ENCODE data around the gene SNAP29. TPM values are rescaled to one million over a fixed set of nuclear protein-coding genes. Genes with fewer than 3 reads are reported as not detected.
"Not testable (repeated sequence)": the region's sequence is repeated elsewhere in the genome, so short reads cannot be mapped to it uniquely, and the experiment has no call there.

SNAP29 gene
- total RNA-seq, 1 donor: 11.5 TPM

- not testable (repeated sequence) for H3K9me3 ChIP-seq (ENCODE audit: low read depth, low read length); H3K4me1 ChIP-seq (ENCODE audit: insufficient read depth, low read length); H3K4me3 ChIP-seq (ENCODE audit: low read length); H3K27me3 ChIP-seq (ENCODE audit: insufficient read depth, low read length)
These were observed 38.9 kb downstream of the SNAP29 start for GRCh38 chr22:20897737-20898136.

- Histone ChIP-seq H3K4me1 (ENCODE audit: insufficient read depth, low read length) (peaks cover 12% of the 10 kb centered on the region), H3K4me3 (ENCODE audit: low read length) (no peak overlapping the region), H3K27me3 (ENCODE audit: insufficient read depth, low read length) (no peaks in the 10 kb centered on the region), H3K9me3 (ENCODE audit: low read depth, low read length) (no peaks in the 10 kb centered on the region)
These were observed 41.1 kb downstream of the SNAP29 start for GRCh38 chr22:20899827-20900423.

GRCh38 chr22:20901093-20902033 lies 42.6 kb downstream of the SNAP29 start:
- H3K4me3 ChIP-seq (ENCODE audit: low read length); H3K9me3 ChIP-seq (ENCODE audit: low read depth, low read length); H3K27me3 ChIP-seq (ENCODE audit: insufficient read depth, low read length): not testable (repeated sequence)
- H3K4me1 ChIP-seq (ENCODE audit: insufficient read depth, low read length): peaks cover 22% of the 10 kb centered on the region

GRCh38 chr22:20903093-20903492 lies 44.3 kb downstream of the SNAP29 start:
- H3K9me3 ChIP-seq (ENCODE audit: low read depth, low read length): no peaks in the 10 kb centered on the region
- no peaks in the 10 kb centered on the region for H3K27me3 ChIP-seq (ENCODE audit: insufficient read depth, low read length)
- H3K4me1 ChIP-seq (ENCODE audit: insufficient read depth, low read length): peaks cover 22% of the 10 kb centered on the region
- no peak overlapping the region for H3K4me3 ChIP-seq (ENCODE audit: low read length)

GRCh38 chr22:20904008-20904979 lies 45.5 kb downstream of the SNAP29 start:
- Histone ChIP-seq H3K9me3 (ENCODE audit: low read depth, low read length) (no peaks in the 10 kb centered on the region), H3K4me1 (ENCODE audit: insufficient read depth, low read length) (peaks cover 24% of the 10 kb centered on the region), H3K27me3 (ENCODE audit: insufficient read depth, low read length) (no peaks in the 10 kb centered on the region), H3K4me3 (ENCODE audit: low read length) (no peak overlapping the region)

GRCh38 chr22:20904980-20905355 lies 46.2 kb downstream of the SNAP29 start:
- H3K4me1 ChIP-seq (ENCODE audit: insufficient read depth, low read length): peaks cover 27% of the 10 kb centered on the region
- H3K4me3 ChIP-seq (ENCODE audit: low read length): no peak overlapping the region
- H3K9me3 ChIP-seq (ENCODE audit: low read depth, low read length): no peaks in the 10 kb centered on the region
- no peaks in the 10 kb centered on the region for H3K27me3 ChIP-seq (ENCODE audit: insufficient read depth, low read length)

- Histone ChIP-seq H3K4me3 (ENCODE audit: low read length) (no peak overlapping the region), H3K9me3 (ENCODE audit: low read depth, low read length) (no peaks in the 10 kb centered on the region), H3K4me1 (ENCODE audit: insufficient read depth, low read length) (peaks cover 27% of the 10 kb centered on the region), H3K27me3 (ENCODE audit: insufficient read depth, low read length) (no peaks in the 10 kb centered on the region)
These were observed 46.9 kb downstream of the SNAP29 start for GRCh38 chr22:20905415-20906386.

GRCh38 chr22:20906387-20906767 lies 47.6 kb downstream of the SNAP29 start:
- H3K9me3 ChIP-seq (ENCODE audit: low read depth, low read length): no peaks in the 10 kb centered on the region
- H3K4me1 ChIP-seq (ENCODE audit: insufficient read depth, low read length): peaks cover 27% of the 10 kb centered on the region
- no peaks in the 10 kb centered on the region for H3K27me3 ChIP-seq (ENCODE audit: insufficient read depth, low read length)
- H3K4me3 ChIP-seq (ENCODE audit: low read length): no peak overlapping the region

- not testable (repeated sequence) for H3K4me3 ChIP-seq (ENCODE audit: low read length); H3K9me3 ChIP-seq (ENCODE audit: low read depth, low read length); H3K27me3 ChIP-seq (ENCODE audit: insufficient read depth, low read length)
- peaks cover 26% of the 10 kb centered on the region for H3K4me1 ChIP-seq (ENCODE audit: insufficient read depth, low read length)
These were observed 49.9 kb downstream of the SNAP29 start for GRCh38 chr22:20908717-20909116.

- Histone ChIP-seq H3K4me1 (ENCODE audit: insufficient read depth, low read length) (peaks cover 16% of the 10 kb centered on the region), H3K4me3 (ENCODE audit: low read length) (no peak overlapping the region), H3K9me3 (ENCODE audit: low read depth, low read length) (no peaks in the 10 kb centered on the region), H3K27me3 (ENCODE audit: insufficient read depth, low read length) (no peaks in the 10 kb centered on the region)
These were observed 50.9 kb downstream of the SNAP29 start for GRCh38 chr22:20909543-20910303.

- no peak overlapping the region for H3K4me3 ChIP-seq (ENCODE audit: low read length)
- H3K9me3 ChIP-seq (ENCODE audit: low read depth, low read length): no peaks in the 10 kb centered on the region
- H3K4me1 ChIP-seq (ENCODE audit: insufficient read depth, low read length): peaks cover 13% of the 10 kb centered on the region
- H3K27me3 ChIP-seq (ENCODE audit: insufficient read depth, low read length): no peaks in the 10 kb centered on the region
These were observed 53.7 kb downstream of the SNAP29 start for GRCh38 chr22:20912494-20912893.

GRCh38 chr22:20916916-20917810 lies 58.4 kb downstream of the SNAP29 start, which contains the start of gene CRKL:
Gene CRKL, plus strand, starts transcription at chr22:20917407. Its CDS starts 528 bp downstream, at chr22:20917935.
- peak within 1 kb of the TSS; percentile 95 for H3K4me3 ChIP-seq (ENCODE audit: low read length)
- H3K9me3 ChIP-seq (ENCODE audit: low read depth, low read length): no peaks in the 10 kb centered on the region
- peaks cover 41% of the 10 kb centered on the region for H3K4me1 ChIP-seq (ENCODE audit: insufficient read depth, low read length)
- H3K27me3 ChIP-seq (ENCODE audit: insufficient read depth, low read length): no peaks in the 10 kb centered on the region

All from mononuclear cell (primary cell).